ENCODE data around the gene FAM180A.

DNA sequence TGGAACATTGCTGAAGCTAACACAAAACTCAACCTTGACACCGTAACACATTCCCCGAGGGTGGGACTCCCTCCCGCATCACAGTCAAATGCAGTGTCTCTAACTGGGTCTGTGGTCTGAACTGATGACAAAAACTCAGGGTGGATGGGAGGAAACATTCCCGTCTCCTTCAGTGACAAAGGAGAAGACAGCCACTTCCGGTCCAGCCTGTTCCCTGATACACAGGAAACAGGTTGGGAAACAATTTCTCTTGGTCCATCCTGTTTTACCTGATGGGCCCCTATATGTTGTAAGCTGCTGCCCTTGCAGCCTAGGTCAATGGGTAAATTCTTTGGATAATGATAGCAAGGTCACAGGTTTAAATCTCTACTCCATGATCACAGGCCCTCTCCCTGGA is 41.0 kb downstream of the FAM180A start:
- TF ChIP-seq POLR2AphosphoS5 (IDR thresholded peaks at IDR 0.05; ENCODE audit: low read depth, low read length) = no peak
- TF ChIP-seq, protein P1, sequence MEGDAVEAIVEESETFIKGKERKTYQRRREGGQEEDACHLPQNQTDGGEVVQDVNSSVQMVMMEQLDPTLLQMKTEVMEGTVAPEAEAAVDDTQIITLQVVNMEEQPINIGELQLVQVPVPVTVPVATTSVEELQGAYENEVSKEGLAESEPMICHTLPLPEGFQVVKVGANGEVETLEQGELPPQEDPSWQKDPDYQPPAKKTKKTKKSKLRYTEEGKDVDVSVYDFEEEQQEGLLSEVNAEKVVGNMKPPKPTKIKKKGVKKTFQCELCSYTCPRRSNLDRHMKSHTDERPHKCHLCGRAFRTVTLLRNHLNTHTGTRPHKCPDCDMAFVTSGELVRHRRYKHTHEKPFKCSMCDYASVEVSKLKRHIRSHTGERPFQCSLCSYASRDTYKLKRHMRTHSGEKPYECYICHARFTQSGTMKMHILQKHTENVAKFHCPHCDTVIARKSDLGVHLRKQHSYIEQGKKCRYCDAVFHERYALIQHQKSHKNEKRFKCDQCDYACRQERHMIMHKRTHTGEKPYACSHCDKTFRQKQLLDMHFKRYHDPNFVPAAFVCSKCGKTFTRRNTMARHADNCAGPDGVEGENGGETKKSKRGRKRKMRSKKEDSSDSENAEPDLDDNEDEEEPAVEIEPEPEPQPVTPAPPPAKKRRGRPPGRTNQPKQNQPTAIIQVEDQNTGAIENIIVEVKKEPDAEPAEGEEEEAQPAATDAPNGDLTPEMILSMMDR (IDR thresholded peaks at IDR 0.05) = no peak
- TF ChIP-seq, protein P2, sequence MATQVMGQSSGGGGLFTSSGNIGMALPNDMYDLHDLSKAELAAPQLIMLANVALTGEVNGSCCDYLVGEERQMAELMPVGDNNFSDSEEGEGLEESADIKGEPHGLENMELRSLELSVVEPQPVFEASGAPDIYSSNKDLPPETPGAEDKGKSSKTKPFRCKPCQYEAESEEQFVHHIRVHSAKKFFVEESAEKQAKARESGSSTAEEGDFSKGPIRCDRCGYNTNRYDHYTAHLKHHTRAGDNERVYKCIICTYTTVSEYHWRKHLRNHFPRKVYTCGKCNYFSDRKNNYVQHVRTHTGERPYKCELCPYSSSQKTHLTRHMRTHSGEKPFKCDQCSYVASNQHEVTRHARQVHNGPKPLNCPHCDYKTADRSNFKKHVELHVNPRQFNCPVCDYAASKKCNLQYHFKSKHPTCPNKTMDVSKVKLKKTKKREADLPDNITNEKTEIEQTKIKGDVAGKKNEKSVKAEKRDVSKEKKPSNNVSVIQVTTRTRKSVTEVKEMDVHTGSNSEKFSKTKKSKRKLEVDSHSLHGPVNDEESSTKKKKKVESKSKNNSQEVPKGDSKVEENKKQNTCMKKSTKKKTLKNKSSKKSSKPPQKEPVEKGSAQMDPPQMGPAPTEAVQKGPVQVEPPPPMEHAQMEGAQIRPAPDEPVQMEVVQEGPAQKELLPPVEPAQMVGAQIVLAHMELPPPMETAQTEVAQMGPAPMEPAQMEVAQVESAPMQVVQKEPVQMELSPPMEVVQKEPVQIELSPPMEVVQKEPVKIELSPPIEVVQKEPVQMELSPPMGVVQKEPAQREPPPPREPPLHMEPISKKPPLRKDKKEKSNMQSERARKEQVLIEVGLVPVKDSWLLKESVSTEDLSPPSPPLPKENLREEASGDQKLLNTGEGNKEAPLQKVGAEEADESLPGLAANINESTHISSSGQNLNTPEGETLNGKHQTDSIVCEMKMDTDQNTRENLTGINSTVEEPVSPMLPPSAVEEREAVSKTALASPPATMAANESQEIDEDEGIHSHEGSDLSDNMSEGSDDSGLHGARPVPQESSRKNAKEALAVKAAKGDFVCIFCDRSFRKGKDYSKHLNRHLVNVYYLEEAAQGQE (IDR thresholded peaks at IDR 0.05; ENCODE audit: insufficient read depth in 1 of 2, low read depth in 2 of 2, low read length in 1 of 2) = no peak

Data from Panc1 (cell line).